Common myeloid progenitor, CD34-positive (primary cell): Measurements from ENCODE around the gene ERN2. TPM values are rescaled to one million over a fixed set of nuclear protein-coding genes. Genes with fewer than 3 reads are reported as not detected.

ENCODE experiments used
- CTCF ChIA-PET: fragments of 350-600 bp; sonication (Branson Sonifier 250); formaldehyde crosslinking; loops from one replicate; lab custom pipeline; 2021; ENCODE audit warnings: antibody characterized with exemption; lab: Charles Lee
- POLR2A ChIA-PET: fragments of 350-600 bp; sonication (Branson Sonifier 250); formaldehyde crosslinking; loops from one replicate; lab custom pipeline; 2021; ENCODE audit warnings: antibody characterized with exemption; lab: Charles Lee
- DNase-seq, 3 donors: peaks; one replicate each; pipeline versions ENCODE4 v3.0.0 to v3.0.0-alpha.2; 2013
- H3K27ac ChIP-seq, 2 experiments: 1 replicate in 1 of 2; 2 replicates in 1 of 2; pipeline ENCODE4 v1.7.0; 2013; ENCODE audit warnings: inconsistent platforms in 2 of 2, low read length in 2 of 2, mild to moderate bottlenecking in 2 of 2, low read depth in 1 of 2, moderate library complexity in 1 of 2; ENCODE audit not compliant: severe bottlenecking in 2 of 2, insufficient read depth in 1 of 2, poor library complexity in 1 of 2
- H3K27me3 ChIP-seq, 5 experiments: replicated peaks in 2 of 5; 1 replicate in 3 of 5; 2 replicates in 2 of 5; pipeline versions ENCODE4 v1.6.1 to v1.7.0; 2013; ENCODE audit warnings: low read length in 4 of 5, mild to moderate bottlenecking in 2 of 5, moderate library complexity in 2 of 5, inconsistent platforms in 1 of 5; ENCODE audit not compliant: insufficient read depth in 5 of 5, control insufficient read depth in 4 of 5
- H3K36me3 ChIP-seq, 4 experiments: 1 replicate in 2 of 4; 2 replicates in 2 of 4; pipeline versions ENCODE4 v1.6.1 to v1.7.0; 2013; ENCODE audit warnings: low read length in 3 of 4, control low read depth in 1 of 4, mild to moderate bottlenecking in 1 of 4; ENCODE audit not compliant: control insufficient read depth in 4 of 4, insufficient read depth in 4 of 4
- H3K4me1 ChIP-seq, 4 experiments: 1 replicate in 3 of 4; 2 replicates in 1 of 4; pipeline versions ENCODE4 v1.6.1 to v1.7.1; 2013; ENCODE audit warnings: low read length in 3 of 4, mild to moderate bottlenecking in 3 of 4, control low read depth in 1 of 4, inconsistent platforms in 1 of 4, moderate library complexity in 1 of 4; ENCODE audit not compliant: control insufficient read depth in 4 of 4, insufficient read depth in 4 of 4; ENCODE audit errors: control extremely low read depth in 1 of 4
- H3K4me3 ChIP-seq, 7 experiments: 1 replicate in 4 of 7; 2 replicates in 3 of 7; pipeline versions ENCODE4 v1.5.1 to v1.7.0; 2013; ENCODE audit warnings: mild to moderate bottlenecking in 7 of 7, low read length in 6 of 7, moderate library complexity in 6 of 7, inconsistent platforms in 2 of 7, low read depth in 2 of 7, control low read depth in 1 of 7; ENCODE audit not compliant: insufficient read depth in 4 of 7, control insufficient read depth in 1 of 7; ENCODE audit errors: extremely low read depth in 1 of 7
- H3K9me3 ChIP-seq, 5 experiments: 1 replicate in 4 of 5; 2 replicates in 1 of 5; pipeline versions ENCODE4 v1.6.1 to v1.7.1; 2013; ENCODE audit warnings: low read length in 4 of 5, mild to moderate bottlenecking in 2 of 5, inconsistent platforms in 1 of 5, low read depth in 1 of 5, moderate library complexity in 1 of 5; ENCODE audit not compliant: control insufficient read depth in 4 of 5, insufficient read depth in 2 of 5; ENCODE audit errors: control extremely low read depth in 1 of 5
- WGBS: methylation state at CpG from one replicate; pipeline ENCODE4 v1.1.5; 2013; ENCODE audit not compliant: insufficient coverage; 5-methylcytosine and 5-hydroxymethylcytosine counted together
- polyA plus RNA-seq: library from polyadenylated mRNA; unstranded; fragments of 120-200 nt; gene quantifications from one replicate; pipeline ENCODE4 v1.2.1, GENCODE V29; 2013

The ERN2 gene
- 0.18 TPM for polyA plus RNA-seq

- peaks cover 0 to 22% (median 11%) of the 10 kb centered on the region in 5 experiments for H3K9me3 ChIP-seq
These were observed at the start of gene ERN2 for GRCh38 chr16:23712976-23713375. Gene ERN2 (minus strand): TSS chr16:23713222. CDS start chr16:23713187, 35 bp downstream.

DNA sequence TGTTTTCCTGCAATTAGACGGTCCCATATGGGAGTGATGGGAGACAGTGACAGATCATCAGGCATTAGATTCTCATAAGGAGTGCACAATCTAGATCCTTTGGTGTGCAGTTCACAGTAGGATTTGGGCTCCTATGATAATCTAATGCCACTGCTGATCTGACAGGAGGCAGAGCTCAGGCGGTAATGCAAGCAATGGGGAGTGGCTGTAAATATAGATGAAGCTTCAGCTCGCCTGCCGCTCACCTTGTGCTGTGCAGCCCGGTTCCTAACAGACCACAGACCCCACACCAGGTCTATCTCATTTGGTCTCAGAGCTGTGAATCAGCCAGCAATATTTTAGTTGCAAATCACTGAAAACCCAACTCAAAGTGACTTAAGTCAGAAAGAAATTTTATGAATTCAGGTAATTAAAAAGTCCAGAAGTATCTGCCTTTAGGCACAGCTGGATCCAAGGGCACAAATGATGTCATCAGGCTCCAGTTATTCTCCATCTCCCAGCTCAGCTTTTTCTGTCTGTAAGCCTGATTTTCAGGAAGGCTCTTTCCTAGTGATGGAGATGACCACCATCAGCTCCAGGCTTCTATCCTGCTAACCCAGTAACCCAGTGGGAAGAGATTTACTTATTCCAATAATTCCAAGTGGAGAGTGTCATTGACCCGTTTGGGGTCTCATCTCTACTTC is 45.1 kb upstream of the ERN2 start:
- ChIA-PET CTCF (interaction anchor here (0.6 kb wide), 1 partner anchor 11 kb away, joined by 3 read pairs; no protein-coding TSS in a partner anchor), POLR2A (no interaction called here)
- DNase-seq: no peak
- peaks cover 0 to 9% (median 2%) of the 10 kb centered on the region in 5 experiments for H3K9me3 ChIP-seq
- peaks cover 0 to 13% (median 9%) of the 10 kb centered on the region in 4 experiments for H3K4me1 ChIP-seq
- H3K27ac ChIP-seq: no peak overlapping the region
- H3K36me3 ChIP-seq: no peaks in the 10 kb centered on the region
- H3K27me3 ChIP-seq: peaks cover 12 to 58% (median 31%) of the 10 kb centered on the region in 5 experiments
- H3K4me3 ChIP-seq: no peak overlapping the region
- 92% methylated on average over 5 of the region's 6 CpGs for WGBS

More at GRCh38 chr16:23712976-23713375, at the start of gene ERN2:
- Histone ChIP-seq H3K4me1 (peaks cover 0 to 6% (median 2%) of the 10 kb centered on the region in 4 experiments), H3K27me3 (peaks cover 4 to 69% (median 21%) of the 10 kb centered on the region in 5 experiments), H3K27ac (no peak within 1 kb of the TSS), H3K36me3 (no peaks in the 10 kb centered on the region), H3K4me3 (peak within 1 kb of the TSS in 1 of 7 experiments; percentile 4)
- WGBS: 5% methylated on average over 37 of the region's 37 CpGs
- CTCF ChIA-PET: no interaction called here
- DNase-seq: no peak
- POLR2A ChIA-PET: no interaction called here

GRCh38 chr16:23757116-23757515 is 44.1 kb upstream of the ERN2 start:
- peaks cover 0 to 13% (median 9%) of the 10 kb centered on the region in 4 experiments for H3K4me1 ChIP-seq
- no peaks in the 10 kb centered on the region for H3K36me3 ChIP-seq
- peaks cover 12 to 66% (median 35%) of the 10 kb centered on the region in 5 experiments for H3K27me3 ChIP-seq
- H3K4me3 ChIP-seq: no peak overlapping the region
- CTCF ChIA-PET: no interaction called here
- H3K9me3 ChIP-seq: peaks cover 0 to 9% (median 2%) of the 10 kb centered on the region in 5 experiments
- POLR2A ChIA-PET: no interaction called here
- DNase-seq: no peak
- WGBS: 100% methylated on average over 5 of the region's 9 CpGs
- H3K27ac ChIP-seq: no peak overlapping the region

GRCh38 chr16:23755484-23755809 is 42.4 kb upstream of the ERN2 start:
- no peak for DNase-seq
- Histone ChIP-seq H3K9me3 (peaks cover 0 to 9% (median 2%) of the 10 kb centered on the region in 5 experiments), H3K27me3 (peaks cover 12 to 66% (median 35%) of the 10 kb centered on the region in 5 experiments), H3K27ac (no peak overlapping the region), H3K4me3 (no peak overlapping the region), H3K4me1 (peaks cover 0 to 13% (median 8%) of the 10 kb centered on the region in 4 experiments), H3K36me3 (no peaks in the 10 kb centered on the region)
- POLR2A ChIA-PET: no interaction called here
- CTCF ChIA-PET: no interaction called here
- WGBS: 31% methylated on average over 11 of the region's 15 CpGs

- POLR2A ChIA-PET: no interaction called here
- peak within 1 kb of the TSS in 4 of 7 experiments; percentile 9 to 61 (median 52) for H3K4me3 ChIP-seq
These were observed 41.8 kb upstream of the ERN2 start, which contains the start of gene CHP2 for GRCh38 chr16:23754594-23755483. Gene CHP2 (plus strand): TSS chr16:23755026. CDS start chr16:23755050, 24 bp downstream.

GRCh38 chr16:23753908-23754593 is 41.0 kb upstream of the ERN2 start:
- H3K4me1 ChIP-seq: peaks cover 0 to 11% (median 7%) of the 10 kb centered on the region in 4 experiments
- WGBS: 51% methylated on average over 14 of the region's 17 CpGs
- peak overlapping the region in 3 of 7 experiments; percentile 48 to 61 (median 57) for H3K4me3 ChIP-seq
- ChIA-PET CTCF (interaction anchor here (0.8 to 0.9 kb wide), 2 partner anchors 9 to 47 kb away, joined by 3 read pairs; no protein-coding TSS in a partner anchor), POLR2A (no interaction called here)
- no peak for DNase-seq
- no peak overlapping the region for H3K27ac ChIP-seq
- H3K9me3 ChIP-seq: peaks cover 0 to 7% (median 2%) of the 10 kb centered on the region in 5 experiments
- H3K36me3 ChIP-seq: no peaks in the 10 kb centered on the region
- peaks cover 11 to 66% (median 35%) of the 10 kb centered on the region in 5 experiments for H3K27me3 ChIP-seq

More at GRCh38 chr16:23754594-23755483, 41.8 kb upstream of the ERN2 start, which contains the start of gene CHP2:
- peak in 2 of 3 donors; percentile 11 to 20 for DNase-seq
- 5% methylated on average over 52 of the region's 80 CpGs for WGBS
- no peak within 1 kb of the TSS for H3K27ac ChIP-seq
- no peaks in the 10 kb centered on the region for H3K36me3 ChIP-seq
- peaks cover 0 to 11% (median 7%) of the 10 kb centered on the region in 4 experiments for H3K4me1 ChIP-seq
- CTCF ChIA-PET: interaction anchor here (0.8 kb wide), 1 partner anchor 8 kb away, joined by 3 read pairs; no protein-coding TSS in a partner anchor
- H3K27me3 ChIP-seq: peaks cover 12 to 66% (median 35%) of the 10 kb centered on the region in 5 experiments
- peaks cover 0 to 9% (median 2%) of the 10 kb centered on the region in 5 experiments for H3K9me3 ChIP-seq
